Activated naive CD4-positive, alpha-beta T cell treated with anti-CD3 and anti-CD28 coated beads, Interleukin-2, amount 10 ng/mL, durations not matched to agents 7 days and 5 days (primary cell): Measurements from ENCODE around the gene FRMD4B.

ENCODE experiments used
- CTCF ChIA-PET: fragments of 350-600 bp; sonication (Branson Sonifier 250); formaldehyde crosslinking; loops from one replicate; lab custom pipeline; 2021; ENCODE audit warnings: antibody characterized with exemption; lab: Charles Lee
- DNase-seq: peaks from one replicate; pipeline ENCODE4 v3.0.0-alpha.2; 2020
- H3K27ac Mint-ChIP-seq: one replicate; pipeline ENCODE4 v1.8.0; 2021; ENCODE audit warnings: mild to moderate bottlenecking, moderate library complexity, mixed read lengths
- H3K27me3 Mint-ChIP-seq: one replicate; pipeline ENCODE4 v1.8.0; 2021; ENCODE audit warnings: mild to moderate bottlenecking, mixed read lengths
- H3K36me3 Mint-ChIP-seq: one replicate; pipeline ENCODE4 v1.8.0; 2021; ENCODE audit warnings: mixed read lengths
- H3K4me1 Mint-ChIP-seq: one replicate; pipeline ENCODE4 v1.8.0; 2021; ENCODE audit warnings: mixed read lengths
- H3K4me3 Mint-ChIP-seq: one replicate; pipeline ENCODE4 v1.8.0; 2021; ENCODE audit warnings: mild to moderate bottlenecking, moderate library complexity, mixed read lengths
- H3K9me3 Mint-ChIP-seq: one replicate; pipeline ENCODE4 v1.8.0; 2021; ENCODE audit warnings: mixed read lengths

FRMD4B gene

GRCh38 chr3:69178082-69178481 is 207.8 kb downstream of the FRMD4B start:
- no peaks in the 10 kb centered on the region for H3K9me3 Mint-ChIP-seq
- no peaks in the 10 kb centered on the region for H3K27me3 Mint-ChIP-seq
- peaks cover 14% of the 10 kb centered on the region for H3K4me1 Mint-ChIP-seq
- no peak for DNase-seq
- peaks cover 45% of the 10 kb centered on the region for H3K36me3 Mint-ChIP-seq
- no peak overlapping the region for H3K27ac Mint-ChIP-seq
- no peak overlapping the region for H3K4me3 Mint-ChIP-seq
- CTCF ChIA-PET = interaction anchor here (0.8 to 1.0 kb wide), 2 partner anchors 59 to 128 kb away, joined by 3 to 4 read pairs; no protein-coding TSS in a partner anchor

- Mint-ChIP-seq H3K27me3 (no peaks in the 10 kb centered on the region), H3K4me3 (no peak overlapping the region), H3K9me3 (no peaks in the 10 kb centered on the region), H3K4me1 (peaks cover 14% of the 10 kb centered on the region), H3K36me3 (peaks cover 24% of the 10 kb centered on the region), H3K27ac (no peak overlapping the region)
- CTCF ChIA-PET = interaction anchor here (0.9 to 1.2 kb wide), 2 partner anchors 12 to 125 kb away, joined by 3 read pairs; no protein-coding TSS in a partner anchor
- no peak for DNase-seq
Measured at GRCh38 chr3:69174871-69175737, 210.8 kb downstream of the FRMD4B start.

GRCh38 chr3:69174445-69174844 is 211.4 kb downstream of the FRMD4B start:
- CTCF ChIA-PET = interaction anchor here (1.2 to 1.7 kb wide), 2 partner anchors 126 to 235 kb away, joined by 3 to 9 read pairs; no protein-coding TSS in a partner anchor
- no peaks in the 10 kb centered on the region for H3K9me3 Mint-ChIP-seq
- H3K36me3 Mint-ChIP-seq = peaks cover 21% of the 10 kb centered on the region

GRCh38 chr3:69172058-69172457 is 213.8 kb downstream of the FRMD4B start:
- no peaks in the 10 kb centered on the region for H3K9me3 Mint-ChIP-seq
- H3K36me3 Mint-ChIP-seq = peaks cover 16% of the 10 kb centered on the region
- CTCF ChIA-PET = interaction anchor here (1.5 kb wide), 1 partner anchor 10 kb away, joined by 10 read pairs; no protein-coding TSS in a partner anchor
- H3K27ac Mint-ChIP-seq = no peak overlapping the region
- no peak for DNase-seq
- peaks cover 5% of the 10 kb centered on the region for H3K4me1 Mint-ChIP-seq
- no peak overlapping the region for H3K4me3 Mint-ChIP-seq
- no peaks in the 10 kb centered on the region for H3K27me3 Mint-ChIP-seq

More at GRCh38 chr3:69174445-69174844, 211.4 kb downstream of the FRMD4B start:
- Mint-ChIP-seq H3K4me3 (no peak overlapping the region), H3K27ac (no peak overlapping the region), H3K4me1 (peaks cover 11% of the 10 kb centered on the region), H3K27me3 (no peaks in the 10 kb centered on the region)
- no peak for DNase-seq

- H3K9me3 Mint-ChIP-seq = no peaks in the 10 kb centered on the region
- peaks cover 2% of the 10 kb centered on the region for H3K4me1 Mint-ChIP-seq
- peaks cover 1% of the 10 kb centered on the region for H3K36me3 Mint-ChIP-seq
- no peak for DNase-seq
- no peak overlapping the region for H3K4me3 Mint-ChIP-seq
- CTCF ChIA-PET = interaction anchor here (1.4 to 9.9 kb wide), 2 partner anchors 141 to 243 kb away, joined by 4 to 288 read pairs; no protein-coding TSS in a partner anchor
- no peaks in the 10 kb centered on the region for H3K27me3 Mint-ChIP-seq
- no peak overlapping the region for H3K27ac Mint-ChIP-seq
Measured at GRCh38 chr3:69166446-69166845, 219.4 kb downstream of the FRMD4B start.

GRCh38 chr3:69165744-69166143 is 220.1 kb downstream of the FRMD4B start:
- H3K9me3 Mint-ChIP-seq = no peaks in the 10 kb centered on the region
- peaks cover 1% of the 10 kb centered on the region for H3K36me3 Mint-ChIP-seq
- H3K4me3 Mint-ChIP-seq = no peak overlapping the region
- no peaks in the 10 kb centered on the region for H3K27me3 Mint-ChIP-seq
- CTCF ChIA-PET = interaction anchor here (1.0 to 9.9 kb wide), 4 partner anchors 142 to 260 kb away, joined by 3 to 288 read pairs (median 4); no protein-coding TSS in a partner anchor
- peaks cover 3% of the 10 kb centered on the region for H3K4me1 Mint-ChIP-seq
- no peak overlapping the region for H3K27ac Mint-ChIP-seq
- no peak for DNase-seq

GRCh38 chr3:69164296-69164695 is 221.6 kb downstream of the FRMD4B start:
- CTCF ChIA-PET = interaction anchor here (9.9 kb wide), 1 partner anchor 143 kb away, joined by 288 read pairs; no protein-coding TSS in a partner anchor
- Mint-ChIP-seq H3K27ac (no peak overlapping the region), H3K4me3 (no peak overlapping the region), H3K36me3 (no peaks in the 10 kb centered on the region), H3K9me3 (no peaks in the 10 kb centered on the region), H3K27me3 (no peaks in the 10 kb centered on the region), H3K4me1 (peaks cover 8% of the 10 kb centered on the region)
- no peak for DNase-seq

- Mint-ChIP-seq H3K4me1 (peaks cover 8% of the 10 kb centered on the region), H3K4me3 (no peak overlapping the region), H3K36me3 (no peaks in the 10 kb centered on the region), H3K27me3 (no peaks in the 10 kb centered on the region), H3K27ac (no peak overlapping the region), H3K9me3 (no peaks in the 10 kb centered on the region)
- CTCF ChIA-PET = interaction anchor here (0.7 to 9.9 kb wide), 25 partner anchors 9 to 510 kb away, joined by 3 to 288 read pairs (median 6); no protein-coding TSS in a partner anchor
- no peak for DNase-seq
Measured at GRCh38 chr3:69162308-69162980, 223.4 kb downstream of the FRMD4B start.

GRCh38 chr3:69161587-69162307 is 224.1 kb downstream of the FRMD4B start:
- H3K27ac Mint-ChIP-seq = no peak overlapping the region

GRCh38 chr3:69160525-69160924 is 225.4 kb downstream of the FRMD4B start:
- H3K27me3 Mint-ChIP-seq = no peaks in the 10 kb centered on the region
- no peaks in the 10 kb centered on the region for H3K36me3 Mint-ChIP-seq
- H3K4me1 Mint-ChIP-seq = peaks cover 8% of the 10 kb centered on the region
- no peak overlapping the region for H3K27ac Mint-ChIP-seq
- H3K4me3 Mint-ChIP-seq = no peak overlapping the region
- no peaks in the 10 kb centered on the region for H3K9me3 Mint-ChIP-seq
- DNase-seq = no peak
- CTCF ChIA-PET = interaction anchor here (0.6 to 9.9 kb wide), 20 partner anchors 9 to 281 kb away, joined by 3 to 288 read pairs (median 4); no protein-coding TSS in a partner anchor

More at GRCh38 chr3:69161587-69162307, 224.1 kb downstream of the FRMD4B start:
- Mint-ChIP-seq H3K36me3 (no peaks in the 10 kb centered on the region), H3K9me3 (no peaks in the 10 kb centered on the region), H3K27me3 (no peaks in the 10 kb centered on the region), H3K4me1 (peaks cover 8% of the 10 kb centered on the region), H3K4me3 (no peak overlapping the region)
- CTCF ChIA-PET = interaction anchor here (0.7 to 9.9 kb wide), 38 partner anchors 8 to 510 kb away, joined by 3 to 288 read pairs (median 4); partner anchors contain the start of gene LMOD3
- DNase-seq = peak; percentile 33

- Mint-ChIP-seq H3K27me3 (no peaks in the 10 kb centered on the region), H3K4me3 (no peak overlapping the region), H3K27ac (no peak overlapping the region), H3K4me1 (peaks cover 8% of the 10 kb centered on the region), H3K9me3 (no peaks in the 10 kb centered on the region), H3K36me3 (no peaks in the 10 kb centered on the region)
- no peak for DNase-seq
- CTCF ChIA-PET = interaction anchor here (0.6 to 9.9 kb wide), 13 partner anchors 9 to 281 kb away, joined by 3 to 288 read pairs (median 4); no protein-coding TSS in a partner anchor
Measured at GRCh38 chr3:69160107-69160506, 225.8 kb downstream of the FRMD4B start.

- CTCF ChIA-PET = interaction anchor here (1.6 kb wide), 1 partner anchor 28 kb away, joined by 4 read pairs; no protein-coding TSS in a partner anchor
- H3K4me3 Mint-ChIP-seq = no peak overlapping the region
Measured at GRCh38 chr3:69149586-69149985, 236.3 kb downstream of the FRMD4B start.

GRCh38 chr3:69145688-69146087 is 240.2 kb downstream of the FRMD4B start:
- Mint-ChIP-seq H3K27me3 (peaks cover 6% of the 10 kb centered on the region), H3K4me3 (no peak overlapping the region), H3K36me3 (no peaks in the 10 kb centered on the region), H3K9me3 (no peaks in the 10 kb centered on the region), H3K4me1 (no peaks in the 10 kb centered on the region), H3K27ac (no peak overlapping the region)
- no peak for DNase-seq
- CTCF ChIA-PET = interaction anchor here (1.1 kb wide), 1 partner anchor 12 kb away, joined by 3 read pairs; no protein-coding TSS in a partner anchor

More at GRCh38 chr3:69149586-69149985, 236.3 kb downstream of the FRMD4B start:
- Mint-ChIP-seq H3K27me3 (peaks cover 10% of the 10 kb centered on the region), H3K27ac (no peak overlapping the region), H3K4me1 (no peaks in the 10 kb centered on the region), H3K9me3 (no peaks in the 10 kb centered on the region), H3K36me3 (no peaks in the 10 kb centered on the region)
- DNase-seq = no peak
